AG04450 (cell line): ENCODE results near the gene HLA-DRA. TPM values are rescaled to one million over a fixed set of nuclear protein-coding genes. Genes with fewer than 3 reads are reported as not detected.

Source experiments
- CTCF ChIA-PET: fragments of 300-600, 350-600 bp; formaldehyde crosslinking; extraction: SDS; loops from one replicate; lab custom pipeline; 2022; ENCODE audit warnings: antibody characterized with exemption, inconsistent platforms; lab: Charles Lee
- POLR2A ChIA-PET: fragments of 350-600 bp; formaldehyde crosslinking; extraction: SDS; loops from one replicate; lab custom pipeline; 2021; ENCODE audit warnings: antibody characterized with exemption, inconsistent platforms; lab: Yijun Ruan, JAX
- DNase-seq: peaks from one replicate; pipeline ENCODE4 v3.0.0-alpha.2; 2011; ENCODE audit warnings: low read depth, low spot score
- H3K27ac ChIP-seq: one replicate; pipeline ENCODE4 v1.5.1; 2012; ENCODE audit warnings: low read depth, low read length, control low read depth
- H3K27me3 ChIP-seq: one replicate; pipeline ENCODE4 v1.6.0; 2012; ENCODE audit warnings: low read length; ENCODE audit not compliant: control insufficient read depth, insufficient read depth
- H3K4me3 ChIP-seq: 2 replicates; pipeline ENCODE4 v1.5.1; 2011; ENCODE audit warnings: mild to moderate bottlenecking, low read depth, low read length, control low read depth
- H3K9me3 ChIP-seq: 2 replicates; pipeline ENCODE4 v1.5.1; 2012; ENCODE audit warnings: low read length; ENCODE audit not compliant: control insufficient read depth, insufficient read depth
- polyA minus RNA-seq: library from RNA; depleted of rRNA, polyadenylated mRNA; stranded (reverse); fragments of >200 nt; gene quantifications from 2 replicates; pipeline ENCODE4 v1.2.3, GENCODE V29; 2011; rRNA and poly(A)+ RNA removed
- polyA plus RNA-seq: library from polyadenylated mRNA; depleted of rRNA; stranded (reverse); fragments of >200 nt; gene quantifications from 2 replicates; pipeline ENCODE4 v1.2.3, GENCODE V29; 2011; rRNA removed
- TF ChIP-seq, protein P1 (sequence below): IDR thresholded peaks from 2 replicates; pipeline ENCODE4 v1.5.1; 2011; ENCODE audit warnings: low read depth, low read length, control low read depth, inconsistent platforms

HLA-DRA gene
- not detected in 2 replicates for polyA plus RNA-seq
- polyA minus RNA-seq = not detected in 2 replicates

DNA sequence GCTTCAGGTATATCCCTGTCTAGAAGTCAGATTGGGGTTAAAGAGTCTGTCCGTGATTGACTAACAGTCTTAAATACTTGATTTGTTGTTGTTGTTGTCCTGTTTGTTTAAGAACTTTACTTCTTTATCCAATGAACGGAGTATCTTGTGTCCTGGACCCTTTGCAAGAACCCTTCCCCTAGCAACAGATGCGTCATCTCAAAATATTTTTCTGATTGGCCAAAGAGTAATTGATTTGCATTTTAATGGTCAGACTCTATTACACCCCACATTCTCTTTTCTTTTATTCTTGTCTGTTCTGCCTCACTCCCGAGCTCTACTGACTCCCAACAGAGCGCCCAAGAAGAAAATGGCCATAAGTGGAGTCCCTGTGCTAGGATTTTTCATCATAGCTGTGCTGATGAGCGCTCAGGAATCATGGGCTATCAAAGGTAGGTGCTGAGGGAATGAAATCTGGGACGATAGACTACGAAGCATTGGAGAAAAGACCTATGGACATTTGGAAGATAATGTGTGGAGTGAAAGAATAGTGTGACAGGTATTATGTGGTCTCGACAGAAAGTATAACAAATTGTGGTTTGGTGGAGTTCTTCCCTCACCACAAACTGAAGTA is at the start of gene HLA-DRA:
HLA-DRA (plus strand) TSS at position 286 of the 613 bp plus-strand sequence; CDS start at position 350, 64 bp downstream.
- ChIA-PET CTCF (interaction anchor here (0.8 to 1.3 kb wide), 2 partner anchors 25 to 26 kb away, joined by 3 read pairs; no protein-coding TSS in a partner anchor), POLR2A (no interaction called here)
- Histone ChIP-seq H3K9me3 (no peaks in the 10 kb centered on the region), H3K27ac (no peak within 1 kb of the TSS), H3K27me3 (no peaks in the 10 kb centered on the region), H3K4me3 (no peak within 1 kb of the TSS)
- DNase-seq = peak; percentile 4
- TF ChIP-seq, protein P1, sequence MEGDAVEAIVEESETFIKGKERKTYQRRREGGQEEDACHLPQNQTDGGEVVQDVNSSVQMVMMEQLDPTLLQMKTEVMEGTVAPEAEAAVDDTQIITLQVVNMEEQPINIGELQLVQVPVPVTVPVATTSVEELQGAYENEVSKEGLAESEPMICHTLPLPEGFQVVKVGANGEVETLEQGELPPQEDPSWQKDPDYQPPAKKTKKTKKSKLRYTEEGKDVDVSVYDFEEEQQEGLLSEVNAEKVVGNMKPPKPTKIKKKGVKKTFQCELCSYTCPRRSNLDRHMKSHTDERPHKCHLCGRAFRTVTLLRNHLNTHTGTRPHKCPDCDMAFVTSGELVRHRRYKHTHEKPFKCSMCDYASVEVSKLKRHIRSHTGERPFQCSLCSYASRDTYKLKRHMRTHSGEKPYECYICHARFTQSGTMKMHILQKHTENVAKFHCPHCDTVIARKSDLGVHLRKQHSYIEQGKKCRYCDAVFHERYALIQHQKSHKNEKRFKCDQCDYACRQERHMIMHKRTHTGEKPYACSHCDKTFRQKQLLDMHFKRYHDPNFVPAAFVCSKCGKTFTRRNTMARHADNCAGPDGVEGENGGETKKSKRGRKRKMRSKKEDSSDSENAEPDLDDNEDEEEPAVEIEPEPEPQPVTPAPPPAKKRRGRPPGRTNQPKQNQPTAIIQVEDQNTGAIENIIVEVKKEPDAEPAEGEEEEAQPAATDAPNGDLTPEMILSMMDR = no peak

DNA sequence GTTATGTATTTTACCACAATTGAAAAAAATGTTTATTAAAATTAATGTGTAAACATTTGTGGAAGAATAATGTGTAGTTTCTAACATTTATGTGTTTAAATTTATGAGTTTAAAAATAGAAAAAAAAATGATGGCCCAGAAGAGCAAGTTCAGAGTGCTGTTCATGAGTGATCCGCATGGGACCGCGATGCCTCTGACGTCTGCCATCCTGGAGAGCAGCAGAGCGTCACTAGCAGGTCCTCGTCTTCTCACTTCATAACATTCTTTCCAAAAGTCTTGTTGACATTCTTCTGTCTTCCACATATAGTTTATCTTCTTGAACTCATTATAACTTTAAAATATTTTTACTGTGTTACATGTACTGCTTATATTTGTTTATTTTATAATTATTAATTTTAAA is 48.2 kb upstream of the HLA-DRA start:
- DNase-seq = no peak
- TF ChIP-seq, protein P1 = no peak
- ChIA-PET CTCF (no interaction called here), POLR2A (no interaction called here)
- Histone ChIP-seq H3K27me3 (no peaks in the 10 kb centered on the region), H3K9me3 (no peaks in the 10 kb centered on the region), H3K27ac (no peak overlapping the region), H3K4me3 (no peak overlapping the region)

DNA sequence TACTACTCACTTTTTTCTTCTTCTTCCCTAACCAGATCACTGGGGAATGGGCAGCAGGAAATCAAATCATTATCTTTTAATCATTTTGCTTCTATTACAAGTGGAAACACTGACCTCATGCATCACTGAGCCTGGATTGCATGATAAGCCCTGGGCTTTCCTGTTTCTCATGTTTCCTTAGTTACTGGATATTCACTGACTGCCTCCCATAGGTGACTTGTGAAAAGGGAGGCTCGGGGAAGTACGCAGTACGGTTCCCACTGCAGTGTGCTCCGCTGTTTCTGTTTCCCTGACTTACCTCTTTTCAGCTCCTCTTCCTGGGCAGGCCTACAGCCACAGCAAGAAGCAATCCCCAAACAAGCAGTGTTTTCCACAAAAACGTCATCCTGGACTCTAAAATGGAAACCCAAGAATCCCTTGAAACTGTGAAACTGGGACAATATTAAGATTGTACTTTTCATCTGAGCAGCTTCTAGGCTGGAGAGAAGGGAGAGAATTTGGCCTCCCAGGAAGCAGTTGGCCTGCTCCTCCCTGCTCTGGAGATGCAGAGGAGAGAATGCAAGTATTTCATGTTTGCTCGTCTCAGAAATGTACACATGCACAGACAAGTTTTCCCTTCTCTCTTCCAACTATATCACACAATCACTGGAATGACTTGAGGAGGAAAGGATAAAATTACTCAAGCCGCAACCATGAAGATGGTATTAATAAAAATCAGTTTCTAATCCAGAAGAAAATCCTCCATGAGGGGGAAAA is 45.8 kb upstream of the HLA-DRA start:
- H3K4me3 ChIP-seq = no peak overlapping the region
- CTCF ChIA-PET = no interaction called here
- POLR2A ChIA-PET = no interaction called here
- H3K27me3 ChIP-seq = peaks cover 6% of the 10 kb centered on the region
- no peak for DNase-seq
- TF ChIP-seq, protein P1 = no peak
- H3K27ac ChIP-seq = no peak overlapping the region
- no peaks in the 10 kb centered on the region for H3K9me3 ChIP-seq

DNA sequence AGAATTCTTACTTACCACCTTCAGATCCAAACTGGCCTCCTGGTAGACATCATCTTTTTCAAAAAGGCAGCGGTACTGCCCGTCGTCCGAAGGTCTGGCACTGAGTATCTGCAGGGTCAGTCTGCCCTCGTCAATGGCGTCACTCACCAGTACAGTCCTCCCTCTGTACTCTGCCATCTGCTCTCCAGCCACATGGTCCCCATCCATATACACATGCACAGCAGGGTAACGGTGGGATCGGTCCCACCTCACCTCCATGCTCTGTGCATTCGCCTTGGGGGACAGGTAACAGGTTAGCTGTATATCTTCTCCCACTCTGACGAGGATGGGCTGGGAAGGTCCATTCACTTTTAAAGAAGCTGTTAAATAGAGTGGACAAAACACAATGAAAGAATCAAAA is 43.7 kb upstream of the HLA-DRA start:
- no peaks in the 10 kb centered on the region for H3K9me3 ChIP-seq
- TF ChIP-seq, protein P1 = no peak
- no peak overlapping the region for H3K27ac ChIP-seq
- CTCF ChIA-PET = no interaction called here
- no peak for DNase-seq
- H3K27me3 ChIP-seq = peaks cover 6% of the 10 kb centered on the region
- no peak overlapping the region for H3K4me3 ChIP-seq
- POLR2A ChIA-PET = no interaction called here
